Astrocyte (in vitro differentiated cells and primary cell): ENCODE data around the gene ARMC12. TPM values are rescaled to one million over a fixed set of nuclear protein-coding genes. Genes with fewer than 3 reads are reported as not detected.

Experiments
- DNase-seq: peaks from one replicate; pipeline ENCODE4 v3.0.0-alpha.2; 2010; ENCODE audit warnings: low read depth
- FAIRE-seq: peaks from 2 replicates; lab custom pipeline; 2011; peaks lifted over from hg19 to GRCh38; lab: Jason Lieb, UNC
- H2AFZ ChIP-seq: 2 replicates; pipeline ENCODE4 v1.6.0; 2012; ENCODE audit warnings: low read depth, low read length, inconsistent platforms
- H3K27ac ChIP-seq: 2 replicates; pipeline ENCODE4 v1.5.1; 2011; ENCODE audit warnings: low read depth, low read length, inconsistent platforms
- H3K27me3 ChIP-seq: 2 replicates; pipeline ENCODE4 v1.6.0; 2011; ENCODE audit warnings: low read length, inconsistent platforms; ENCODE audit not compliant: insufficient read depth
- H3K36me3 ChIP-seq: 2 replicates; pipeline ENCODE4 v1.5.1; 2011; ENCODE audit warnings: low read length, inconsistent platforms; ENCODE audit not compliant: insufficient read depth
- H3K4me1 ChIP-seq: 2 replicates; pipeline ENCODE4 v1.5.1; 2011; ENCODE audit warnings: low read length, inconsistent platforms; ENCODE audit not compliant: insufficient read depth
- H3K4me2 ChIP-seq: 2 replicates; pipeline ENCODE4 v1.6.0; 2012; ENCODE audit warnings: low read length, inconsistent platforms
- H3K4me3 ChIP-seq: 2 replicates; pipeline ENCODE4 v1.5.1; 2011; ENCODE audit warnings: low read depth, mild to moderate bottlenecking, low read length, inconsistent platforms; ENCODE audit not compliant: insufficient read depth
- H3K79me2 ChIP-seq: 2 replicates; pipeline ENCODE4 v1.6.0; 2012; ENCODE audit warnings: mild to moderate bottlenecking, low read length, inconsistent platforms; ENCODE audit not compliant: insufficient read depth
- H3K9ac ChIP-seq: 2 replicates; pipeline ENCODE4 v1.6.0; 2012; ENCODE audit warnings: mild to moderate bottlenecking, low read length, inconsistent platforms
- H3K9me3 ChIP-seq: 2 replicates; pipeline ENCODE4 v1.5.1; 2012; ENCODE audit warnings: low read depth, mild to moderate bottlenecking, low read length, inconsistent platforms; ENCODE audit not compliant: insufficient read depth
- H4K20me1 ChIP-seq: 2 replicates; pipeline ENCODE4 v1.6.0; 2012; ENCODE audit warnings: low read length, inconsistent platforms; ENCODE audit not compliant: insufficient read depth
- H3K27ac Mint-ChIP-seq: one replicate; pipeline ENCODE4 v1.8.0; 2021; ENCODE audit warnings: mild to moderate bottlenecking, mixed read lengths; ENCODE audit not compliant: unreplicated experiment
- H3K27me3 Mint-ChIP-seq: one replicate; pipeline ENCODE4 v1.8.0; 2021; ENCODE audit warnings: low read depth, mixed read lengths; ENCODE audit not compliant: unreplicated experiment
- H3K36me3 Mint-ChIP-seq: one replicate; pipeline ENCODE4 v1.8.0; 2021; ENCODE audit warnings: low read depth, mixed read lengths; ENCODE audit not compliant: unreplicated experiment
- H3K4me1 Mint-ChIP-seq: one replicate; pipeline ENCODE4 v1.8.0; 2021; ENCODE audit warnings: low read depth, mixed read lengths; ENCODE audit not compliant: unreplicated experiment
- H3K4me3 Mint-ChIP-seq: one replicate; pipeline ENCODE4 v1.8.0; 2021; ENCODE audit warnings: mild to moderate bottlenecking, moderate library complexity, mixed read lengths; ENCODE audit not compliant: unreplicated experiment
- H3K9me3 Mint-ChIP-seq: one replicate; pipeline ENCODE4 v1.8.0; 2021; ENCODE audit warnings: mild to moderate bottlenecking, mixed read lengths; ENCODE audit not compliant: unreplicated experiment
- CTCF ChIP-seq: IDR thresholded peaks from 2 replicates; pipeline ENCODE4 v1.5.1; 2011; ENCODE audit warnings: low read depth, mild to moderate bottlenecking, inconsistent platforms, low read length, moderate library complexity; ENCODE audit not compliant: insufficient read depth
- EZH2 ChIP-seq: IDR thresholded peaks from 2 replicates; pipeline ENCODE4 v1.6.1; 2012; ENCODE audit warnings: mild to moderate bottlenecking, low read length, inconsistent platforms; ENCODE audit not compliant: insufficient read depth
- total RNA-seq: library from RNA; stranded (reverse); gene quantifications from 2 replicates; pipeline ENCODE4 v1.2.1, GENCODE V29; 2021

ARMC12 gene
- total RNA-seq, 1 donor from 2014 or later: 0.25 TPM

GRCh38 chr6:35711731-35712130 is 25.1 kb upstream of the ARMC12 start:
- TF ChIP-seq EZH2 (no peak), CTCF (no peak)
- Histone ChIP-seq H3K4me2 (no peak overlapping the region), H2AFZ (no peak overlapping the region), H3K27me3 (peaks cover 5% of the 10 kb centered on the region), H3K79me2 (no peaks in the 10 kb centered on the region), H3K9ac (no peak overlapping the region), H3K4me3 (no peak overlapping the region), H3K4me1 (no peaks in the 10 kb centered on the region), H3K9me3 (no peaks in the 10 kb centered on the region), H3K36me3 (no peaks in the 10 kb centered on the region), H3K27ac (no peak overlapping the region), H4K20me1 (no peaks in the 10 kb centered on the region)
- no peak for FAIRE-seq
- DNase-seq: no peak
- Mint-ChIP-seq H3K9me3 (no peaks in the 10 kb centered on the region), H3K36me3 (no peaks in the 10 kb centered on the region), H3K4me3 (no peak overlapping the region), H3K27me3 (peaks cover 20% of the 10 kb centered on the region), H3K4me1 (no peaks in the 10 kb centered on the region), H3K27ac (no peak overlapping the region)

- Histone ChIP-seq H3K4me1 (no peaks in the 10 kb centered on the region), H3K9ac (no peak overlapping the region), H3K36me3 (no peaks in the 10 kb centered on the region), H3K79me2 (no peaks in the 10 kb centered on the region), H3K4me3 (no peak overlapping the region), H3K27me3 (peaks cover 5% of the 10 kb centered on the region), H3K4me2 (no peak overlapping the region), H4K20me1 (no peaks in the 10 kb centered on the region), H2AFZ (no peak overlapping the region), H3K27ac (no peak overlapping the region), H3K9me3 (no peaks in the 10 kb centered on the region)
- Mint-ChIP-seq H3K27me3 (peaks cover 33% of the 10 kb centered on the region), H3K4me1 (no peaks in the 10 kb centered on the region), H3K36me3 (no peaks in the 10 kb centered on the region), H3K9me3 (no peaks in the 10 kb centered on the region), H3K27ac (no peak overlapping the region), H3K4me3 (no peak overlapping the region)
- DNase-seq (no peak), FAIRE-seq (no peak)
- TF ChIP-seq EZH2 (no peak), CTCF (no peak)
Measured at GRCh38 chr6:35713006-35713767, 23.6 kb upstream of the ARMC12 start.

GRCh38 chr6:35716798-35717197 is 20.0 kb upstream of the ARMC12 start:
- Histone ChIP-seq H3K9me3 (no peaks in the 10 kb centered on the region), H3K9ac (no peak overlapping the region), H2AFZ (no peak overlapping the region), H3K27me3 (peaks cover 3% of the 10 kb centered on the region), H4K20me1 (no peaks in the 10 kb centered on the region), H3K79me2 (no peaks in the 10 kb centered on the region), H3K36me3 (no peaks in the 10 kb centered on the region), H3K4me3 (no peak overlapping the region), H3K4me1 (peaks cover 17% of the 10 kb centered on the region), H3K27ac (no peak overlapping the region), H3K4me2 (no peak overlapping the region)
- DNase-seq (no peak), FAIRE-seq (no peak)
- Mint-ChIP-seq H3K27me3 (peaks cover 31% of the 10 kb centered on the region), H3K36me3 (no peaks in the 10 kb centered on the region), H3K4me3 (no peak overlapping the region), H3K27ac (no peak overlapping the region), H3K9me3 (no peaks in the 10 kb centered on the region), H3K4me1 (peaks cover 24% of the 10 kb centered on the region)
- TF ChIP-seq EZH2: no peak
- TF ChIP-seq CTCF: no peak
